Large intestine (tissue), 3 donors: Measurements from ENCODE around the gene SCGN. TPM values are rescaled to one million over a fixed set of nuclear protein-coding genes. Genes with fewer than 3 reads are reported as not detected.

Experiments used
- DNase-seq, 2 donors: peaks; one replicate each; pipeline versions ENCODE4 v3.0.0 to v3.0.0-alpha.2; 2013
- H3K27ac ChIP-seq: one replicate; pipeline ENCODE4 v1.5.1; 2013; ENCODE audit warnings: low read length
- H3K27me3 ChIP-seq: 2 replicates; pipeline ENCODE4 v1.6.1; 2013; ENCODE audit warnings: low read length; ENCODE audit not compliant: control insufficient read depth, insufficient read depth
- H3K36me3 ChIP-seq: 2 replicates; pipeline ENCODE4 v1.6.1; 2013; ENCODE audit warnings: low read length; ENCODE audit not compliant: control insufficient read depth, insufficient read depth
- H3K4me1 ChIP-seq: one replicate; pipeline ENCODE4 v1.6.1; 2013; ENCODE audit warnings: low read length; ENCODE audit not compliant: control insufficient read depth, insufficient read depth
- H3K4me3 ChIP-seq: one replicate; pipeline ENCODE4 v1.5.1; 2013; ENCODE audit warnings: low read length
- H3K9me3 ChIP-seq: one replicate; pipeline ENCODE4 v1.6.1; 2013; ENCODE audit warnings: mild to moderate bottlenecking, low read depth, low read length, moderate library complexity; ENCODE audit not compliant: control insufficient read depth
- WGBS: methylation state at CpG from one replicate; pipeline ENCODE4 v1.1.5; 2013; ENCODE audit warnings: low lambda C conversion rate; ENCODE audit not compliant: insufficient coverage; 5-methylcytosine and 5-hydroxymethylcytosine counted together
- polyA plus RNA-seq: library from polyadenylated mRNA; unstranded; fragments of 120-200 nt; gene quantifications from one replicate; pipeline ENCODE4 v1.2.1, GENCODE V29; 2013

The SCGN gene
- polyA plus RNA-seq, 1 donor: 36.9 TPM

DNA sequence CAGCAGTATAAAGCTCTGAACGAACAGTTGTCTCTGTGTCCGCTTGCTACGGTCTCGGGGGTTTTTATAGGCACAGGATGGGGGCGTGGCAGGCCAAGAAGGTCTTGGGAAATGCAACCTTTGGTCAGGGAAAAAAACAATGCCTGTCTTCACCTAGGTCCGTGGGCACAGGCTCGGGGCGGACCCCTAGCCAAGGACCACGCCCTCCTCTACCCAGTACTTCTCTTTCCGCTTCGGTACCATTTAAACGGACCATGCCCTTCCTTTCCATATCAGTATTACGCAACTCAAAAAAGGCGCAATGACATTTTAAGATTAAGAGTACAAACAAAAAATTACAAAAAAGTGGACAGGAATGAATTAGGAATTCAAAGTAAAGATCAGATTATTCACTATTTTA lies 58.3 kb downstream of the SCGN start:
- Histone ChIP-seq H3K27me3 (no peaks in the 10 kb centered on the region), H3K9me3 (no peaks in the 10 kb centered on the region), H3K27ac (no peak overlapping the region), H3K4me1 (no peaks in the 10 kb centered on the region), H3K4me3 (no peak overlapping the region), H3K36me3 (no peaks in the 10 kb centered on the region)
- no peak for DNase-seq
- WGBS: 100% methylated on average over 2 of the region's 14 CpGs

DNA sequence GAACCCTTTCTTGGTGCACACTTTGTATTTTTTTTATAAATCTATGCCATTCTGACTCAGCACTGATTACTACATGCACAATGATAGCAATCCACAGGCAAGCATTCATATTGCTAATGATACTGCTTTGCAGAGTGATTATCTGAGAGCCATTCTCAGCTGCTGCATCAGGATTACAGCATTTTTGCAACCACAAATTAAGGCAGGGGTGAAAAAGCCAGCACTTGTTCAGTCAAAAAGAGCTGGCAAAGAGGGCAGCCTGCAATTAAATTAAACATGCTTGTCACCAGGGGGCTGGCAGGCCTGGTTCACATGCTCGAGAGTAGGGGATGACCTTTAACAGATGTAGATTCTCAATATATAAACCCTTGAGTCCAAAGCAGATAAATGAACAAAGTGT lies 61.8 kb downstream of the SCGN start:
- Histone ChIP-seq H3K27ac (no peak overlapping the region), H3K4me3 (no peak overlapping the region), H3K9me3 (no peaks in the 10 kb centered on the region), H3K27me3 (no peaks in the 10 kb centered on the region), H3K36me3 (no peaks in the 10 kb centered on the region), H3K4me1 (no peaks in the 10 kb centered on the region)
- no CpG with 5 or more reads among the region's 1 CpG for WGBS
- no peak for DNase-seq

DNA sequence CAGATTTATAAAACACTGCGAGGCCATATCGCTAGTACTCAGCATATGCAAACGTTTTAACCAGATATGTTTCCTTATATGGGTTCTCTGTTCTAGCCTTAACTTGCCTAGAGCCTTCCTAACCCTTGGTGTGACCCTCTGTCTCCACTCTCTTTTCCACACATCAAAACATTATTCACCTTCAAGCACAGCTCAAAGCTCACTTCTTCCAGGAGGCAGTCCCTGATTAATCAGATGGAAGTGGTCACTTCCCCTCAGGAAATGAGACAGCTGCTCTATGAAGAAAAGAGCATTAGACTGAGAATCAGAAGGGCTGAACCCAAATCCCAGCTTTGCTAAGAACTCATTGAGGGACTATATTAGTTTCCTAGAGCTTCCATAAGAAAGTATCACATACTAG lies 62.8 kb downstream of the SCGN start:
- no CpG with 5 or more reads among the region's 3 CpGs for WGBS
- no peak overlapping the region for H3K4me3 ChIP-seq

DNA sequence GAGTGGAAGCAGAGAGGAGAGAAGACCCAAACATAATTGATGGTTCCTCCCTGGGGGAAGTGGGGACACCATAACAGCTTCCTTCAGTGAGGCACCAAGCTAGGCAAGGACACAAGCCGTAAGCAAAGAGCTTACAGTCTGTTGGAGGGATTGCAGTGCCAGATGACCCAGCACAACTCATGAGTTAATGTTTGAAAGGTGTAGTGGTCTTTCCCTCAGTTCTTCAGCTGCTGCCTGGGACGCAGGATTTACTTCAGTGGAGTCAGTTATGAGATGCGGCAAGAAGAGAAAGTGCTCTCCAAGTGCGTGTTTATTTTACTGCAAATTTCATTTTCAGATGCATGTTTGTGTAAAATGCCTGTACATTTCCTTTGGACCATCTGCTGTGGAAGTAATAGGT lies 63.8 kb downstream of the SCGN start:
- Histone ChIP-seq H3K4me3 (no peak overlapping the region), H3K9me3 (no peaks in the 10 kb centered on the region), H3K36me3 (no peaks in the 10 kb centered on the region), H3K4me1 (no peaks in the 10 kb centered on the region), H3K27me3 (no peaks in the 10 kb centered on the region), H3K27ac (no peak overlapping the region)
- DNase-seq: no peak
- WGBS: no CpG with 5 or more reads among the region's 4 CpGs

More for the DNA sequence above, 62.8 kb downstream of the SCGN start:
- Histone ChIP-seq H3K27me3 (no peaks in the 10 kb centered on the region), H3K4me1 (no peaks in the 10 kb centered on the region), H3K9me3 (no peaks in the 10 kb centered on the region), H3K27ac (no peak overlapping the region), H3K36me3 (no peaks in the 10 kb centered on the region)
- no peak for DNase-seq

DNA sequence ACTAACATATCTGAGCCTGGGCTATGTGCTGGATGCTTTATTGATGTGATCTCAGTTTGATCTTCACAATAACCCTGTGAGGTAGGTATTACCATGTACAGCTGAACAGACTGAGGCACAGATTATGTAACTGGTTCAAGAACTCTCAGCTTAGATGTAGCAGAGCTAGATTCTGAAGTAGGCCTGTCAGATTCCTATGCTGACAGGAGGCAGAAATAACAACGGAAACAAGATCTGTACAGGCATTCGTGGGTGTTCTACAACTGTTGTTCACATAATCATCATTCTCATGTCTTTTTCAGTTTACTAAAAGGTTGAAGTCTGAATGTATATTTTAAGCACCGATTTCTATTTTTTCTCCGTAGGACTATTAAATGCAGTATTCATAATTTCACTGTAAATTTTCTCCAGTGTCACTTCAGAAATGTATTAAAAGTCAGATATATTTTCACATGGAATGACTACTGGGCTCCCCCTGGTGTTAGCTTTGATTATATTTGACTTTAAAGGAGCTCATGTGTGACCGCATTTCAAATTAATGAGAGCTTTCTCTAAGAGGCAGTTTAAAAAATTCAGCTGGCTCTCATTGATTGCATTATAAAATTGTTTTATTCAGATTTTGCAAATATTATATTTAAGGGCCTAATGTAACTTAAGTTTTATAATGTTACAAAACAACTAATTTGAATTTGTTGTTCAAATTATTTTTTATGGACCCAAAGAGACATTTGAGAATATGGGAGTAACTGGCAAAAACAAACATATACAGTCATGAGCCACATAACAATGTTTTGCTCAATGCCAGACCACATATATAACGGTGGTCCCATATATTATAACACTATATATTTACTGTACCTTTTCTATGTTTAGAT lies 66.1 kb downstream of the SCGN start:
- no peak for DNase-seq
- WGBS: 59% methylated on average over 3 of the region's 6 CpGs
- H3K4me3 ChIP-seq: no peak overlapping the region

DNA sequence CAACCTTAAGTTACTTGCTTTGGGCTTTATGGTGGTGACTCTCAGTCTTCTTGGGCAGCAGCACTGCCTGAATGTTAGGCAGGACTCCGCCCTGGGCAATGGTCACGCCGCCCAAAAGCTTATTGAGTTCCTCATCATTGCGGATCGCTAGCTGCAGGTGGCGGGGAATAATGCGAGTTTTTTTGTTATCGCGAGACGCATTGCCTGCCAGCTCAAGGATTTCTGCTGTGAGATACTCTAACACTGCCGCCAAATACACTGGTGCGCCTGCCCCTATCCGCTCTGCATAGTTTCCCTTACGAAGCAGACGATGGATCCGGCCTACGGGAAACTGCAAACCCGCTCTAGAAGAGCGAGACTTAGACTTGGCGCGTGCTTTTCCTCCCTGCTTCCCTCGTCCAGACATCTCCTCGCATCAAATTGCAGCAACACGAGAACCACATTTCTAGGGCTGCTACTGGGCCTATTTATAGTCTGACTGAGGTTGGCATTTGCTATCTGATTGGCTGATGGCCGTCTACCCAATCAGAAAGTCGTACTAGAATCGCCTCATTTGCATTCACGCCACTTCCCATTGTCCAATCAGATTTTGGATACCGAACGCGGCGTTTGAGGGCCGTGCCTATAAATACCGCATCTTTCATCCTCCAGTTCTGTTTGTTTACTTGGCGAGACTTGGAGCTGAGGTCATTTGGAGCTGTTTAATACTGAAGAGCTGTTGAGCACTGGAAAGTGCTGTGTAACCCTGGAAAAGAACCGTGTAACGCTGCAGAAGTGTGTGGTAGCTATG lies 74.3 kb downstream of the SCGN start:
- H3K9me3 ChIP-seq: no peaks in the 10 kb centered on the region
- 100% methylated on average over 9 of the region's 37 CpGs for WGBS
- H3K36me3 ChIP-seq: no peaks in the 10 kb centered on the region

More for the DNA sequence above, 66.1 kb downstream of the SCGN start:
- Histone ChIP-seq H3K9me3 (no peaks in the 10 kb centered on the region), H3K4me1 (no peaks in the 10 kb centered on the region), H3K27ac (no peak overlapping the region), H3K27me3 (no peaks in the 10 kb centered on the region), H3K36me3 (no peaks in the 10 kb centered on the region)

DNA sequence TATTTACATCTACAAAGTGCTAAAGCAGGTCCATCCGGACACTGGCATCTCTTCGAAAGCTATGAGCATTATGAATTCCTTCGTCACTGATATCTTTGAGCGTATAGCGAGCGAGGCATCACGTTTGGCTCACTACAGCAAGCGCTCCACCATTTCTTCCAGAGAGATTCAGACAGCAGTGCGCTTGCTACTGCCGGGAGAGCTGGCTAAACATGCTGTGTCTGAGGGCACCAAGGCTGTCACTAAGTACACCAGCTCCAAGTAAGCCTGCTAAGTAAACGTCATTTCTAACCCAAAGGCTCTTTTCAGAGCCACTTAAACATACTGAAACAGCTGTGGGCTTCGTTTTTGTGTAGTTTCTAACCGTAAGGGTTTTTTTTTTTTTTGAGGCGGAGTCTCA lies 75.0 kb downstream of the SCGN start:
- no peaks in the 10 kb centered on the region for H3K36me3 ChIP-seq
- DNase-seq: no peak
- H3K4me3 ChIP-seq: no peak overlapping the region
- no peaks in the 10 kb centered on the region for H3K9me3 ChIP-seq
- H3K27me3 ChIP-seq: no peaks in the 10 kb centered on the region
- 100% methylated on average over 3 of the region's 14 CpGs for WGBS
- no peaks in the 10 kb centered on the region for H3K4me1 ChIP-seq
- no peak overlapping the region for H3K27ac ChIP-seq

More for the DNA sequence above, 74.3 kb downstream of the SCGN start:
- Histone ChIP-seq H3K27ac (no peak overlapping the region), H3K27me3 (no peaks in the 10 kb centered on the region), H3K4me3 (no peak overlapping the region), H3K4me1 (no peaks in the 10 kb centered on the region)
- no peak for DNase-seq

DNA sequence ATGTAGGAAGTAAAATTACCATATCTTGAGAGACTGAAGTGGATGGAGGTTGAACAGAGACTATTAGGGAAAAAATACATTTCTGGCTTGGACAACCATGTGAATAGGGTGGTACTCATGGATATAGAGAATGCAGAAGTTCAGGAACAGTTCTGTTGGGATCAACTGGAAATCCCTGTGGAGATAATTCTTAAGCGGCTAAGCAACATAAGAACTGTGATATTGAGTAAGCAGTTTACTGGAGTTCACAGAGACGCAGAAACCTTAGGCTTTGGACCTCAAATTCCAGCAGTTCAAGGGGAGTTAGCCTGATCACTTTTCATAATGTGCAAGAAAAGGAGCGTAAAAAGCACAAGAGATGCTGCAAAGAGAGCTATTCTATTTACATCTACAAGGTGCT lies 78.9 kb downstream of the SCGN start:
- H3K27me3 ChIP-seq: no peaks in the 10 kb centered on the region
- no peak for DNase-seq

DNA sequence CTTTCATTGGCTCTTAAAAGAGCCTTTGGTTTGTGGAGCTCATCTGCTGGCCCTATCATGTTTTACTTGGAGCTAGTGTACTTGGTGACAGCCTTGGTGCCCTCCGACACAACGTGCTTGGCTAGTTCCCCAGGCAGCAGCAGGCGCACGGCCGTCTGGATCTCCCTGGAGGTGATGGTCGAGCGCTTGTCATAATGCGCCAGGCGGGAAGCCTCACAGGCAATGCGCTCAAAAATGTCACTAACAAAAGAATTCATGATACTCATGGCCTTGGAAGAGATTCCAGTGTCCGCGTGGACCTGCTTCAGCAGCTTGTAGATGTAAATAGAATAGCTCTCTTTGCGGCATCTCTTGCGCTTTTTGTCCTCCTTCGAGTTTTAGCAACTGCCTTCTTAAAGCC lies 79.7 kb downstream of the SCGN start:
- DNase-seq: no peak
- H3K27me3 ChIP-seq: no peaks in the 10 kb centered on the region
- H3K4me3 ChIP-seq: no peak overlapping the region
- no peaks in the 10 kb centered on the region for H3K36me3 ChIP-seq
- no peaks in the 10 kb centered on the region for H3K4me1 ChIP-seq
- no peak overlapping the region for H3K27ac ChIP-seq
- H3K9me3 ChIP-seq: peaks cover 3% of the 10 kb centered on the region
- WGBS: 98% methylated on average over 7 of the region's 15 CpGs

More for the DNA sequence above, 78.9 kb downstream of the SCGN start:
- Histone ChIP-seq H3K4me3 (no peak overlapping the region), H3K36me3 (no peaks in the 10 kb centered on the region), H3K9me3 (peaks cover 3% of the 10 kb centered on the region), H3K27ac (no peak overlapping the region), H3K4me1 (no peaks in the 10 kb centered on the region)
- 100% methylated on average over 1 of the region's 3 CpGs for WGBS

DNA sequence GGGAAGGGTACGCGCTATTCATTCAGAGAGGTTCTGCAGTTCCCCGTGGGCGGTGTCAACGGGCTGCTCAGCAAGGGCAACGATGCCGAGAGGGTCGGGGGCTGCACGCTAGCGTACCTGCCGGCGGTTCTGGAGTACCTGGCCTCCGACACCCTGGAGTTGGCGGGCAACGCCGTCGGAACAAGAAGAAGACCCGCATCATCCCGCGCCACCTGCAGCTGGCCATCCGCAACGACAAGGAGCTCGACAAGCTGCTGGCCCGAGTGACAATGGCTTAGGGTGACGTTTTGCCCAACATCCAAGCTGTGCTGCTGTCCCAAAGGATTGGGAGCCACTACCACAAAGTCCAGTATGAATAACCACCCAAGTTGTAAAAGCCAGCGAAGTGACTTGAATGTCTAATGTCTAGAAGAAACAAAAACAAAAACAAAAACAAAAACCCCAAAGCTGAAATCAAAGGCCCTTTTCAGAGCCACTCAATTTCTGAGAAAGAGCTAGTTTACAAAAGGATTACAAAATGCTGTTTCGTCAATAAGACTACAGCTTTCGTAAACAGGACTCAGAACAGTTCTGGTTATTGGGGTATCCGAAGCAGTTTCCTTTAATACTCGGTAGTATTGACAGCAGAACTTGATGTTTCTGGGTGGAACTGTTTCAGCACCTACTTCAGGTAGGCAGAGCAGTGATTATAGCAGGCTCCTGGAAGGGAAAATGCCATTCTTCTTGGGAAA lies 80.6 kb downstream of the SCGN start:
- Histone ChIP-seq H3K4me1 (no peaks in the 10 kb centered on the region), H3K27ac (no peak overlapping the region), H3K9me3 (peaks cover 3% of the 10 kb centered on the region), H3K4me3 (no peak overlapping the region), H3K36me3 (no peaks in the 10 kb centered on the region), H3K27me3 (no peaks in the 10 kb centered on the region)
- WGBS: 78% methylated on average over 3 of the region's 30 CpGs
- no peak for DNase-seq
